ENCODE results near the gene USO1.

Gene USO1

DNA sequence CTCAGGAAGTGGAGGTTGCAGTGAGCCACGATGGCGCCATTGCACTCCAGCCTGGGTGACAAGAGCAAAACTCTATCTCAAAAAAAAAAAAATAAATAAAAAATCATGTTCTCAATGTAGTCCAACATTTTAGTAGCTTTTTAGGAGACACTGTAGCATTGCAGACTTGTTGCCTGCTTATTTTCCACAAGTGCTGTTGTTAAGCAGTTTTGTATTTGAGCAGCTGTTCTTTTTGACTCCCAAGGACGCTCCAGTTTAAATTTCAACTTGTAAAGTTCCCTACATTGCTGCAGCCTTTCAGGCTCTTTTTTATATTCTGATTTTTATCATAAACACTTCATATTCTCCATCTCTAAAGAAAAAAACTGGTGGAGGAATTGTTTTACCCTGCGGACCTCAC is 94.7 kb downstream of the USO1 start:
- no peak overlapping the region for H3K27ac ChIP-seq
- TF ChIP-seq ZFX (IDR thresholded peaks at IDR 0.05; ENCODE audit: borderline replicate concordance), result no peak
- TF ChIP-seq, protein P1, sequence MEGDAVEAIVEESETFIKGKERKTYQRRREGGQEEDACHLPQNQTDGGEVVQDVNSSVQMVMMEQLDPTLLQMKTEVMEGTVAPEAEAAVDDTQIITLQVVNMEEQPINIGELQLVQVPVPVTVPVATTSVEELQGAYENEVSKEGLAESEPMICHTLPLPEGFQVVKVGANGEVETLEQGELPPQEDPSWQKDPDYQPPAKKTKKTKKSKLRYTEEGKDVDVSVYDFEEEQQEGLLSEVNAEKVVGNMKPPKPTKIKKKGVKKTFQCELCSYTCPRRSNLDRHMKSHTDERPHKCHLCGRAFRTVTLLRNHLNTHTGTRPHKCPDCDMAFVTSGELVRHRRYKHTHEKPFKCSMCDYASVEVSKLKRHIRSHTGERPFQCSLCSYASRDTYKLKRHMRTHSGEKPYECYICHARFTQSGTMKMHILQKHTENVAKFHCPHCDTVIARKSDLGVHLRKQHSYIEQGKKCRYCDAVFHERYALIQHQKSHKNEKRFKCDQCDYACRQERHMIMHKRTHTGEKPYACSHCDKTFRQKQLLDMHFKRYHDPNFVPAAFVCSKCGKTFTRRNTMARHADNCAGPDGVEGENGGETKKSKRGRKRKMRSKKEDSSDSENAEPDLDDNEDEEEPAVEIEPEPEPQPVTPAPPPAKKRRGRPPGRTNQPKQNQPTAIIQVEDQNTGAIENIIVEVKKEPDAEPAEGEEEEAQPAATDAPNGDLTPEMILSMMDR (IDR thresholded peaks at IDR 0.05), result no peak

GRCh38 chr4:75820197-75820596 is 95.8 kb downstream of the USO1 start:
- no peak overlapping the region for H3K27ac ChIP-seq
- TF ChIP-seq ZFX (IDR thresholded peaks at IDR 0.05; ENCODE audit: borderline replicate concordance), result no peak
- TF ChIP-seq, protein P1 (IDR thresholded peaks at IDR 0.05), result no peak

GRCh38 chr4:75820676-75821075 is 96.3 kb downstream of the USO1 start:
- TF ChIP-seq ZFX (IDR thresholded peaks at IDR 0.05; ENCODE audit: borderline replicate concordance), result no peak
- TF ChIP-seq, protein P1 (IDR thresholded peaks at IDR 0.05), result no peak
- no peak overlapping the region for H3K27ac ChIP-seq

DNA sequence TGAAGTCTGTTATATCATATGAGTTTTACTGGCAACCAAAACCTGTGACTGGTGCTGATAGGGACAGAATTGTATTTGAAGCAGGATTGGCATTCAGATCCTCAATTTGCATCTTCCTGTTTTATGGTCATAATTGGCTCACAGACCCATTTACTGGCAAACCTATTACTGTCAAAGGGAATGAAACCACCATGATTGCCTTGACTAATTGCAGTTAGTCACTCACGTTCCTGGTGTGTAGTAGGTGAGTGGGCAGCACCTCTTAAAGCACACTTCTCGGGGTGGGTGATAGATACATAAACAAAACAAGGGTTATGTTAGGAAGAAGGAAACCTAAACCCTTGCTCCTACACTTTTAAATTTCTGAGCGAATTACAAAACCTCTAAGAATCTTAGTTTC is 96.8 kb downstream of the USO1 start:
- TF ChIP-seq ZFX (IDR thresholded peaks at IDR 0.05; ENCODE audit: borderline replicate concordance), result no peak

DNA sequence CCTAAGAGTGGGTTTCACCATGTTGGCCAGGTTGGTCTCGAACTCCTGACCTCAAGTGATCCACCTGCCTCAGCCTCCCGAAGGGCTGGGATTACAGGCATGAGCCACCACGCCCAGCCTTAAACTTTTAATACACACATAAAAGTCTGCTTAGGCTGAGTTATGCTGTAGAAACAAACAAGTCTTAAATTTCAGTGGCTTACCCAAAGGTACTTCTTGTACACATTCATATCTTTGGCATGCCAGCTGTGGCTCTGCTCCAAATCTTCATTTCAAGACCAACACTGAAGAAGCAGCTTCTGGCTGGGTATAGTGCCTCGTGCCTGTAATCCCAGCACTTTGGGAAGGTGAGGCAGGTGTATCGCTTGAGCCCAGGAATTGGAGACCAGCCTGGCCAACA is 97.6 kb downstream of the USO1 start:
- H3K27ac ChIP-seq, result no peak overlapping the region
- TF ChIP-seq, protein P1 (IDR thresholded peaks at IDR 0.05), result no peak
- no peak for TF ChIP-seq ZFX (IDR thresholded peaks at IDR 0.05; ENCODE audit: borderline replicate concordance)

More for the DNA sequence above, 96.8 kb downstream of the USO1 start:
- no peak overlapping the region for H3K27ac ChIP-seq

DNA sequence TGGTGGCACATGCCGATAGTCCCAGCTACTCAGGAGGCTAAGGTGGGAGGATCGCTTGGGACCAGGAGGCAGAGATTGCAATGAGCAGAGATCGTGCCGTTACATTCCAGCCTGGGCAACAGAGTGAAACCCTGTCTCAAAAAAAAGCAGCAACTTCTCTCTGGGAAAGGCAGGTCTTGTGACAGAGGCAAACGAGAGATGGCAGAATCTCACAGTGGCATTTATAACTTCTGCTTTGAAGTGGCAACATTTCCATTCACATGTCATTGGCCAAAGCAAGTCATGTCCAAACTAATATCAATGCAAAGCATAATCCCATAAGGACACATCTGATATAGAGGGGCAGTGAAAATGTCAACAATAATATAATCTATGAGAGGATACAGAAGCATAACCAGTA is 98.0 kb downstream of the USO1 start:
- TF ChIP-seq, protein P1 (IDR thresholded peaks at IDR 0.05), result no peak
- no peak for TF ChIP-seq ZFX (IDR thresholded peaks at IDR 0.05; ENCODE audit: borderline replicate concordance)
- no peak overlapping the region for H3K27ac ChIP-seq

DNA sequence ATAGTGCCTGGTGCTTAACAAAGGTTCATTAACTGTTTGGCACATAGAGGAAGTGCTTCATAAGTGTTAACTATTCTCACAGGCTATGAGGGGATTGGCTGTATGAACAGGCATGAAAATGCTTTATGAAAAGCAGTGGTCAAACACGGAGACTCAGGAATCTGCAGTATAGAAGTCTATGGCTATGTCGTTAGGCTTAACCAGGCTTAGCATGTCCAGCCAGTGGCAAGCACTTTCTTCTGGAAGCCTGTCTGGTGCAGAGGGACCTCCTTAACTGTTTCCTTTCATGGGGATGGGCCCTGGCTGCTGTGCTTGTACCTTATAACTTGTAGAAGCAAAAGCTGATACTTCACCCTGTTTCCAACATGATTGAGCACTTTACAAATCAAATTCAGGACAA is 99.4 kb downstream of the USO1 start:
- TF ChIP-seq, protein P1 (IDR thresholded peaks at IDR 0.05), result no peak
- TF ChIP-seq ZFX (IDR thresholded peaks at IDR 0.05; ENCODE audit: borderline replicate concordance), result no peak

GRCh38 chr4:75830906-75831305 is 106.5 kb downstream of the USO1 start:
- no peak overlapping the region for H3K27ac ChIP-seq
- TF ChIP-seq ZFX (IDR thresholded peaks at IDR 0.05; ENCODE audit: borderline replicate concordance), result no peak
- TF ChIP-seq, protein P1 (IDR thresholded peaks at IDR 0.05), result no peak

More for the DNA sequence above, 99.4 kb downstream of the USO1 start:
- no peak overlapping the region for H3K27ac ChIP-seq
